HG02852 (cell line): Measurements from ENCODE around the gene PRKRA.
"Not testable (repeated sequence)": the region's sequence is repeated elsewhere in the genome, so short reads cannot be mapped to it uniquely, and the experiment has no call there.

Source experiments
- ATAC-seq: cut with Tn5 transposase; IDR thresholded peaks from one replicate; pipeline ENCODE4 v1.9.1; 2021; ENCODE audit warnings: mild to moderate bottlenecking, moderate library complexity; ENCODE audit not compliant: unreplicated experiment

PRKRA gene

DNA sequence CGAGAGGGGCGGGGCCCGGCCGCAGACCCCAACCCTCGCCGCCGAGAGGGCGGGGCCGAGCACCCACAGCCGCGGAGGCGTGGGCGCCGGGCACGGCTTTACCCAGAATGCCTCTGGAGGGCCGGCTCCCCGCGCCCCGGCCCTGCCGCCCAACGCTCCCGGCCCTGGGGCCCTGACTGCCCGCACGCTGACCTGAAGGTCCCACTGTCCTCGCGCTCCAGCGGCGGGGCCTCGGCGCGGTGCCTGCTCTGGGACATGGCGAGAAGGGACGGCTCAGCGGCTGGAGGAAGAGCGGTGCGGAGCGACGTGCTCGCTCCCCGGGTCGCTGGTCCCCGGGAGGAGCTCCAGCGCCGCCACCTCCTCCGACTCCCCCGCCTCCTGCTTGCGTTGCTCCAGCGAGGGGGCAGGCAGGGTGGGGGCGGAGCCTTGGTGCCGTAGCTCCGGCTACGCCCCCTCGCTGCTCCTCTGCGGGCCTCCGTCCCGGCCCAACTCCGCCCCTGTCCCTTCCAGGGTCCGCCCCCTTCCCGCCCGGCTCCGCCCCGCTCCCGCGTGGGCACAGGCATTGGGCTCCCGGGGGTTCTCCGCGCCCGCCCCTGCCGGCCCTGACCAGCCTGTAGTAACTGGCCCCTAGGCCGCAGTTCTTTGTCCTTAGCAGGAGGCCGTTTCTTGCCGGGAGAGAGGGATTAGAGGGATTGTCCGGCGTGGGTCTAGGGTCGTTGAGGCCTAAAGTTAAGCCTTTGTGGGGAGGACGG, at the start of gene PRKRA, which contains the start of gene PJVK:
PRKRA (minus strand) TSS at position 402 of the 752 bp plus-strand sequence; CDS start at position 257, 145 bp downstream.
PJVK (plus strand) TSS at position 605 of the 752 bp plus-strand sequence. CDS start 2,032 bp downstream, outside the sequence.
- ATAC-seq: peak; percentile 84

DNA sequence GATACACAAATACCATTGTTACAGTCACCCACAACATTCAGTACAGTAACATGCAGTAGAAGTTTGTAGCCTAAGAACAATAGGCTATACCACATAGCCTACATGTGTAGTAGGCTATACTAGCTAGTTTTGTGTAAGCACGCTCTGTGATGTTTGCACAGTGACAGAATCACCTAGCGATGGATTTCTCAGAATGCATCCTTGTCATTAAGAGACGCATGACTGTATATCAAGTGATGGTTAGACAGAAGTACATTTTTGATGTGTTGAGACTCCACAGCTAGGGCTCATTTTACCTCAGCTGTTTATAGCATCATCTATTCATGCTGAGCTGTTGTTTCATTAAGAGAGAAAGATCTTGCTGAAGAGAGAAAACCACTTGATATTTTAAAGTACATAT, 48.7 kb upstream of the PRKRA start:
- ATAC-seq: no peak

DNA sequence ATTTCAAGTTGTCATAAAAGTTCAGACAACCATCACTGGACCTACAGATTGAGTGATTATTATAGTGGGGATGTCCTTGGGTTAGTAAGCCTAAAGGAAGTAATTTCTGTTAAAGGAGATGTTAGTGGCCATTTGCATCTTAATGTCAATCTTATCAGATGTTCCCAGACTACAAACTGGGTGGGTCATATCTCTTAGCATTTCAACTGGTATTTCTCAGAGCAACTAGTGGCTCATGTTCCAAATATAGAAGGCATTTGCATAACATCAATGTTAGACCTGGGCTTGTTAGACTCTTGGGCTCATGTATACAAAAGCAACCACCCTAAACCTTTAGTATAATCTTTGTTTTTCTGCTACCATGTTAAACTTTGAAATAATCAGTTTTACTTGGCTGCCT, 47.2 kb upstream of the PRKRA start:
- ATAC-seq: peak; percentile 51

DNA sequence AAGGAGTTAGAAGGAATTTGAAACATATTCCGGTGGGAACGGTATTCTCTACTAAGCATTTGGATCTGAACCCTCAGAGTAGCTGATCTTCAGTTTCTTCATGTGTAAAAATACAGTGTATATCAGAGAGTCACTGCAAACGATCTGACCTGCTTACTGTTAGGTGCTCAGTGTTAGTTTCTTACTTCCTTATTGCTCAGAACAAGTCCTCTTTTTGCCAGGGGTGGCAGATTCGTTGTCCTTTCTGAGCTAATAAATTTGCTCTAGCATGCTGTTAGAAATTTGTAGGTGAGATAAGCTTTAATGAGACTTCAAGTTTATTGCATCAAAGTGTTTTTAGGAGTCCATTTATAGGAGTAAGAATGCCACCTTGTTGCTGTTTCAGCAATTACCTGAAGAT, 45.1 kb upstream of the PRKRA start:
- no peak for ATAC-seq

DNA sequence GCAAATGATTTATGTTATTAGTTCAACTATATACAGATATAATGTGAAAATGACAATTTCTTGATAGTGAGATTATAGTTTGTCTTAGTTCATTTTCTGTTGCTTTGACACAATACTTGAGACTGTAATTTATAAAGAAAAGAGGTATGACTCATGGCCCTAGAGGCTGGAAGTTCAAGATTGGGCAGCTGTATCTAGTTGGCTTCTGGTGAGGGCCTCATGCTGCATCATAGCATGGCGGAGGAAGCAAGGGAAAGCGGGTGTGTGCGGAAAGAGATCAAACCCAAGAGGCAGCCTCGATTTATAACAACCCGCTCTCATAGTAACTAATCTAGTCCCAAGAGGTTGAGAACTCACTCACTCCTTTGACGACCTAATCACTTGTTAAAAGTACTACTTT, 40.6 kb upstream of the PRKRA start:
- no peak for ATAC-seq

DNA sequence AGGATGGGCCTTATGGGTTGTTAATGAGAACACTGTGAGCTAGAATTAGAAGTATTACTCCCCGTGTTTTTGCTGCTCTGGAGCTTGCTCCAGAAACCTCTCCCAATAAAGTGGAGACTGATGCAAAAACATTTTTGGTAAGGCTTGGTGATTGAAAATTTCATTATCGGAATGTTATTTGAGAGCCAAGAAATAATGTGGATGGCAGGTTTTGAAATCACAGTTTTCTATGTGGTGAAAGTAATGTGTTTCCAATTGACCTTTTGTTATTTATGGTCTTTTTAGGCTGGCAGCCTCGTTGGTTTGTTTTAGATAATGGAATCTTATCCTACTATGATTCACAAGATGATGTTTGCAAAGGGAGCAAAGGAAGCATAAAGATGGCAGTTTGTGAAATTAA, 34.4 kb upstream of the PRKRA start:
- ATAC-seq: no peak

DNA sequence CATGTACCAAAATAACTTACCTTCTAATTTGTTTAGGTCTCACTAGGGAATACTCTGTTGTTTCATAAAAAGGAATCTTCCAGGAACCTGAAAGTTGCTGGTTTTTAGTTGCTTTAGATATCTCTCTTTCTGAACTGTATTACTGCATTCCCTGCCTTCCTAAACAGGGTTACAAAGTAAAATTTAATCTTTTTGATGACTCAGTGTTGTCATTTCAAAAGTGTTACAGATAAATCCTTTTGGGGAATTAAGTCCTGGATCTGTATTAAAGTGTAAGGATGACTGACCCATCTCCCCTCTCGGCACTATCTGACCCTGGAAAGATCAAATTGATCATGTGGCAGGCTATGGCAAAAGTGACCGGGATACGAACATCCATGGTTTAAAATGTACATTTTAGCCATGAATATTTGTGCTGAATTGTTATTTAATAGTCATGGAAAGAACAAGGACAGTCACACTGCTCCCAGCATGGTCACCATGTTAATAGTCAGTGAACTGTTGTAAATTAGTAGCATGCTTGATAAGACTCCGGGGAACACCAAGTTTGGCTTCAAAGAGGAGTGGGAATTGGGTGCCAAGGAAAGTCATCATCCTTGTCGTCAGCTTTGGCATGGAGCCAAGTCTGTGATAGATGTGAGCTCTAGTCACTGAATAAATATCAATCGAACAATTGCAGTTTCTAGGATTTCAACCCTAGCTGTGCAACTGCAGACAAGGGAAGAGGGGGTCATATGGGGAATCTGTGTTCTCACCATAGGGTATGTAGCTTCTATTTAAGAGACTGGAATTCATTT, 33.5 kb upstream of the PRKRA start:
- no peak for ATAC-seq

DNA sequence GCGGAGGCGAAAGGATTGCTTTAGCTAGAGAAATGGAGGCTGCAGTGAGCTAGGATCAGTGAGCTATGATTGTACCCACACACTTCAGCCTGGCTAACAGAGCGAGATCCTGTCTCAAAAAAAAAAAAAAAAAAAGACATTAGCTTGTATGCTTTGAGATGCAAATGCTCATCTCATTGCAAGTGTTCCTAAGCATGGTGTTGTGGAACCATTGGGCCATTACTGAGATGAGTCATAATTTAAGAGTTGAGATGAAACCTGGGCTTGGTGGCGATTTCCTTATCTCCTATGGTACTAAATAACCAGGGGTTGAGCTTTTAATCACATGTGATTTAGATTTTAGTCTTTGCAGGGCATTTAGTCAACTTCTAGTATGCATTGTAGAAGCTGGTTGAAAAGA, 31.5 kb upstream of the PRKRA start:
- peak; percentile 23 for ATAC-seq

DNA sequence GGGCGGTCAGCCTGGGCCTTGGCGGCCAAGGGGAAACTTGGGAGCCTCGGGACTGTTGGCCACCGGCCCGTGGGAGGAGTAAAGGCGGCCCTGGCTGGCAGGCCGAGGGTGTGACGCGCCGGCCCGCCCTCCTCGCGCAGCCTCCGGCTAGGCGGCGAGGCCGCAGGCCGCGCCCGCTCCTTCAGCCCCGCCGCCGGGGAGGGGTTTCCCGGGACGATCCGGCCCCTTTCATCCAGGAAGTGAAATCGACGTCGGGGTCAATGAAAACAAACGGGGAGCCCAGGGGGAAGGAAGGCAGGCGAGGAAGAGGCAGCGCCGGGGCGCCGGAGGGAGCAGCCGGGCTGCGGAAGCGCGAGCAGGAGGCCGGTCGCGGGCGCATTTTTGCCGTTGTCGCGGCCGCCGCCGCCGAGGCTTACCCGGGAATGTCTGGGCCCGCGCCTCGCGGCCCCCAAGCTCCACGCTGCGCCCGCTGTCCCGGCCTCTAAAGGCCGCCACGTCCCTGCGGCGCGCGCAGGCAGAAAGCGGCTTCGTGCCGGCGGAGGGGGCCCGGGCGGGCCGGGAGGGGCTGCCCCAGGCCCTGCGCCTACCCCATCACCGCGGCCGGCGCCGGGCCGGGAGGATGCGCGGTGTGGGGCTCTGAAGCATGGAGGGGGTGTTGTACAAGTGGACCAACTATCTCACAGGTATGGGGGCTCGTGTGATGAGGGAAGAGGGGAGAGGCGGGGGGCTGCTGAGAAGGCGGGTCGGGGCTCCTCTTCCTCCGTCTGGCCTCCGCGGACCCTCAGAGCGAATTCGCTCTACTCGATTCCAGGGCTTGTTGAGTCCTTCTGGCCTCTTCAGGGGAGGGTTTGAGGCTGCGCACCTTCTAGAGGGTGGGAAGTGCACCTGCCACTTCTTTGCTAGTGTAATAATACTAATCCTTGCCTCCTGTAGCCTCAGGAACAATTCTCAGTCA, 29.5 kb upstream of the PRKRA start, which contains the start of gene PLEKHA3:
PLEKHA3 (plus strand) TSS at position 231 of the 955 bp plus-strand sequence; CDS start at position 644, 413 bp downstream.
- peak; percentile 68 for ATAC-seq

DNA sequence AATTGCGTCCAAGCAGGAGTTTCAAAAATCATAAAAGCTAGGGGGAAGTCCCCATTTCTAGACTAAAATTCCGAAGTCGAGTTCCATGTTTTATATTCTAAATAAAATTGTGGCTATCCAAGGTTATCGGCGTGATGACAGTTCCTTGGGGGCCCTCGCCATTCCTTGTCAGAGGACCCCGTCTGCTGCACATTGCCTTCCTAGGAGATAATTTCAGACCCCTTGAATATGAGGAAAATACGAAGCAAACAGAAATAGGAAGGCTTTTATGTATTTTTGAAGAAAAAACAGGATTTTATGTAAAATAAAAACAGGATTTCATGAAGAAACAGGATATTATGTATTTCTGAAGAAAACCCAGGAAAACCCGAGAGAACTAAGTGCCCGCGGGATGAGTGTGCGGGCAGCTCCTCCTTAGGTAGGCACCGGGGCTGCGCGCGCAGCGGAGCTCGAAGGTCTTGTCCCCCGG, 28.8 kb upstream of the PRKRA start:
- ATAC-seq: no peak

DNA sequence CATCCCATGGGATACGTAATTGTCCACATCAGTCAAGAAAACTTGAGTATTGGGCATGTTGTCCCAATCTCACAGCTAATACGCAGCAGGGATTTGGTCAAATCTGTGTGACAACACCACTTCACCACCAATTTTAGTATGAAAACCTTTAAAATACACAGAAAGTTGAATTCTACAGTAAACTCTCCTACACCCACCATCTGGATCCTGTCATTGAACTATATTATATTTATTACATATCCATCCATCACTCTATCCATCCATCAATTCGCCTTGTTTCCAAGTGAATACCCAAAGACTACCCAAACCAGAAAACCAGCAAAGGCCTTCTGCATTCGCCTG, 28.3 kb upstream of the PRKRA start:
- no peak for ATAC-seq

DNA sequence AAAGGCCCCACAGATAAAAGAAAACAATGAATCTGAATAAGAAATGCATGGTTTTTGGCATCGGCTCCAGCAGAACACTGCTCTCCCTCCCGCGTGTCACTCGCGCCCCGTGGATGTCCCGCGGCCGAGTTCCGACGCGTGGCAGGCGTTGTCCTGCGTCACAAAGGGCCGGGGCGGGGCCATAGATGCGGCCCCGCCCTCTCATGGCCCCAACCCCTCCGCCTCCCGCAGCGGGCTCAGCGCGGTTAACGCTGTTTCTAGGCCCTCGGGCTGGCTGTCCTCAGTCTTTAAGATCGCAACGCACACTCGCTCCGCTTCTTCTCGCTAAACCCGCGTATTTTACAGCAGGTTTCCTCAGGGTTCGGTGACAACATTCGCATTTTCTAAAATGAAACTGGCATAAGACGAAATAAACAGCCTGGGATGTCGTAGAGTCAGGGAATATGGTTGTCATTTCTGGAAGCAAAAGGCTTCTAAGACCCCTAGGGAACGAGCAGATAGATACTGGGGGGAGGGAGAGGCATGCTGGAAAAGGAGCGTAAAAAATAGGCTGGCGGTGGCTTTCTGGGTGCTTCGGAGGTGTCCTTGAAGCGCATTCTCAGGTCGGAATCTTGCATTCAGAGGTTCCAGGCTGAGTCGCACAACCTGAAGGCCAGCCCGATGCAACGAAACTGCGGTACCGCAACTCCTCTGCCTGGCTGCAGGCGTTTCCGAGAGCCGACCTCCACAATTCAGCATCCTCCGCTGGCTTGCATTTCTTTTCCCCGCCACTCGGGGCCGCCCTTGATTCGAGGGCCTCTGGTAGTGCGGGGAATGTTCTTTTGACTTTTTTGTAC, 27.7 kb upstream of the PRKRA start, which contains the start of gene FKBP7:
FKBP7 (minus strand) TSS at position 162 of the 836 bp plus-strand sequence; CDS start at position 61, 101 bp downstream.
- ATAC-seq: peak; percentile 47

DNA sequence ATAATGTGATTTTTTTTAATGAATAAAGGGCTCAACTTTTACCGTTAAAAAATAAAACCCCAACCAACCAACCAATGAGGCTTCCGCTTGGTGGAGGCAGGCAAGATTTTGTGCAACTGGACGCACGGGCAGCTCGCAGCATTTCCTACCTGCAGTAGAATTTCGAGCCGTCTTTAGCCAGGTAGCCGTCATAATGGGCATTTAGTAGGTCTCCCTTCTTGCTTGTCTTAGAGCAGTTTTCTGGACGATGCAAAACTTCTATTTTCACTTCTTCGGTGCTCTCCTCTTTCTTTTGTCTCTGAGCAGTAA, 27.1 kb upstream of the PRKRA start:
- ATAC-seq: peak; percentile 0

DNA sequence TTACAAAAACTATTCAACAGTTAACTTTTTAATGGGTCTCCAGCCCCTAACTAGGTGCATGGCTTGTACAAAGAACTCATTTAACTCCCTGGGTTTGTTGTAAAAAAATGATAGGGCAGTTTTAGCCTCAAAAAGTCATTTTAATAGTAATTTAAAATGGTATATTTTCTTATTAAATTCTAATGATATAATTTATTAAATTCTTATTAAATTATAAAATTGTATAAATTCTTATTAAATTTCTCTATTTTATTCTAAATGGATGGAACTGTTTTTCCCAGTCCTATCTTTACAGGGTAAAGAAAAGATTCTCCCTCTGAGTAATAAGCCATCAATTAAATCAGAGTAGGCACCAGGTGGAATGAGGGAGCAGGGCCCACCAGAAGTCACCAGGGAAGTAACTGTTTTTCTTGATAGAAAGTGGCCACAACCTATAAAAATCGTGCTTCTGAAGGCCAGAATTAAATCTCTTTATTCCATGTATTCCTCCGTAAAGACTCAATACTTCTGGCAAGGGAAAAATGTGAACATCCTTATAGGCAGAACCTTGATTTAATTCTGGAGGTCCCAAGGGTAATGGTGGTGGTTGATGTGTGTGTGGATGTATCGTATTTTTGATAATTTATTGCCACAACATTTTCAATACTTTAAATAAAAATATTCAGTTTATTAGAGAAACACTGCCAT, 26.6 kb upstream of the PRKRA start:
- no peak for ATAC-seq

DNA sequence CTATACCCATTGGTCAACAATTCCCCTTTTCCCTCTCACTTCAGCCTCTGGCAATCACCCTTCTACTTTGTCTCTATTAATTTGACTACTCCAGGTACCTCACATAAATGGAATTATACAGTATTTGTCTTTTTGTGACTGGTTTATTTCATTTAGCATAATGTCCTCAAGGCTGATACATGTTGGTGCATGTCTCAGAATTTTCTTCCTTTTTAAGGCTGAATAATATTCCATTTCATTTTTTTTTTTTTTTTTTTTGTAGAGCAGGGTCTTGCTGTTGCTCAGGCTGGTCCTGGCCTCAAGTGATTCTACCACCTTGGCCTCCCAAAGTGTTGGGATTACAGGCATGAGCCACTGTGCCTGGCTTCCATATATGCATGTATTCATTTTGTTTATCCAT, 25.5 kb upstream of the PRKRA start:
- ATAC-seq: no peak

DNA sequence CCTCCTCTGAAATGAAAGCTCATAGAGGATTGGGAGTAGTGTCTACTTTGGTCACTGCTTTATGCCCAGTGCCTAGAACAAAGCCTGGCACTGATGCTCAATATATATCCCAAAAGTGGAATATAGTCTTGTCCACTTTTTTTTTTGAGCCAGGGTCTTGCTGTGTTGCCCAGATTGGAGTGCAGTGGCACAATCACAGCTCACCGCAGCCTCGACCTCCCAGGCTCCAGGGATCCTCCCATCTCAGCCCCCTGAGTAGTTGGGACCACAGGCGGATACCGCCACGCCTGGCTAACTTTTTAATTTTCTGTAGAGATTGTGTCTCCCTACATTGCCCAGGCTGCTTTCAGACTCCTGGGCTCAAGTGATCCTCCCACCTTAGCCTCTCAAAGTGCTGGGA, 23.6 kb upstream of the PRKRA start:
- ATAC-seq: no peak

DNA sequence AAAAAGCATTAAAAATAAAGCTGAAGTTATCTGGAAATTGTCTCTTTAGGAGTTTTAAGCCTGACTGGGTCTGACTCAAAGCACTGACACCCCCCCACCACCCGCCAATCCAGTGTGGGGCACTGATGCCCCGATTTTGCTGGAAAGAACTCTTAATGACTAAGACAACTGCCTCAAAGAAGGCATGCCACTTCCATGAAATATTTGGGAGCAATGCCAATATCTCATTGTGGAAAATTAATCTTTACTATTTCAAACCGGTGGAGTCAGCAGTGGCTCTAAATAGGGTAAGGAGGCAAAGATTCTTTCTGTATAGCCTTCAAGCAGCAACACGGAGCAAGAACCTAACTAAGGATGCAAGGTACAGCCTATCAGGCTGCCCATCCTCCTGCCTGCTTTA, 23.0 kb upstream of the PRKRA start:
- ATAC-seq: no peak

DNA sequence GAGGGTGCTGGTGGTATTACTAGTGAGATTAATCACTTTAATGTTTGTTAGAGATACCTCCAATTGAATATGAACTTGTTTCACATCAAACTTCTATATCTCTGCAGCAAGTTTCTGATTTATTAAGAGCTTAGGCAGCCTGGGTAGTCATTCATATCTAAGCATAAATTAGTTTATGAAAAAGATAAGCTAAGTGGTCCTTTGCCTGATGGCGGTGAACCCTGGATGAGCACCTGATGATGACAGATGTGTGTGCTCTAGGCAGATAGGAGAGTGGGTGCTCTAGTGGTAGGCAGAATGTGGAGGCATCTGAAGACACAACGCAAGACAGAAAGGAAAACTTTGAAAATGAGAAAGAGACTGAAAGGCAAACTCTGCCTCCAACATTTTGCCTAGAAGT, 22.4 kb upstream of the PRKRA start:
- ATAC-seq: no peak

DNA sequence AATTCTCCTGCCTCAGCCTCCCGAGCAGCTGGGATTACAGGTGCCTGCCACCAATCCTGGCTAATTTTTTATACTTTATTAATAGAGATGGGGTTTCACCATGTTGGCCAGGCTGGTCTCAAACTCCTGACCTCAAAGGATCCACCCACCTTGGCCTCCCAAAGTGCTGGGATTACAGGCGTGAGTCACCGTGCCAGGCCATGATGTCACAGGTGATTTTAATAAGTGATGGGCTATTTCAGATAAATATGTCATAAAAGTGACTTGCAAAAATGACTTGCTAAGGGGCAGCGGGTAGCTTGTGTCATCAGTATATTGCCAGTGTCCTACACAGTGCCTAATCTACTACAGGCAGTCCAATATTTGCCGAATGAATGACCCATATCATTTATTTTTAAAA, 20.3 kb upstream of the PRKRA start:
- ATAC-seq: not testable (repeated sequence)
